NCI-H1092 (cell line): ENCODE data around the gene RSPO4.

Experiments
- DNase-seq: peaks from one replicate; lab custom pipeline; 2025; lab: John Stamatoyannopoulos, UW

RSPO4 gene

GRCh38 chr20:910132-910869 is 91.8 kb downstream of the RSPO4 start:
- no peak for DNase-seq

- DNase-seq = no peak
These were observed 92.5 kb downstream of the RSPO4 start for GRCh38 chr20:909641-910040.
